Measurements from ENCODE around the gene RBBP7.
"Not testable (repeated sequence)": the region's sequence is repeated elsewhere in the genome, so short reads cannot be mapped to it uniquely, and the experiment has no call there.

Gene RBBP7

GRCh38 chrX:16862829-16863228, 7.3 kb downstream of the RBBP7 start:
- DNase-seq: no peak

- DNase-seq: no peak
These were observed 13.4 kb downstream of the RBBP7 start for GRCh38 chrX:16856744-16857143.

GRCh38 chrX:16856076-16856404, 14.1 kb downstream of the RBBP7 start:
- not testable (repeated sequence) for DNase-seq

GRCh38 chrX:16855363-16856075, 14.6 kb downstream of the RBBP7 start:
- DNase-seq: no peak

- no peak for DNase-seq
These were observed 16.6 kb downstream of the RBBP7 start for GRCh38 chrX:16853537-16853936.

- DNase-seq: no peak
These were observed 17.5 kb downstream of the RBBP7 start for GRCh38 chrX:16852617-16853179.

- no peak for DNase-seq
These were observed 18.3 kb downstream of the RBBP7 start for GRCh38 chrX:16851827-16852226.

GRCh38 chrX:16851421-16851820, 18.7 kb downstream of the RBBP7 start:
- no peak for DNase-seq

GRCh38 chrX:16848541-16848940, 21.6 kb downstream of the RBBP7 start:
- DNase-seq: no peak

- no peak for DNase-seq
These were observed 24.5 kb downstream of the RBBP7 start for GRCh38 chrX:16845686-16846085.

- no peak for DNase-seq
These were observed 26.8 kb downstream of the RBBP7 start for GRCh38 chrX:16843208-16843909.

GRCh38 chrX:16842684-16843083, 27.5 kb downstream of the RBBP7 start:
- no peak for DNase-seq

GRCh38 chrX:16839852-16840460, 30.2 kb downstream of the RBBP7 start:
- no peak for DNase-seq

GRCh38 chrX:16839219-16839851, 30.8 kb downstream of the RBBP7 start:
- DNase-seq: no peak

GRCh38 chrX:16838202-16839066, 31.7 kb downstream of the RBBP7 start:
- no peak for DNase-seq

- no peak for DNase-seq
These were observed 33.8 kb downstream of the RBBP7 start for GRCh38 chrX:16836371-16836770.

GRCh38 chrX:16834806-16835205, 35.4 kb downstream of the RBBP7 start:
- DNase-seq: no peak

GRCh38 chrX:16832301-16832700, 37.9 kb downstream of the RBBP7 start:
- no peak for DNase-seq

- DNase-seq: no peak
These were observed 41.8 kb downstream of the RBBP7 start for GRCh38 chrX:16828124-16828908.

- no peak for DNase-seq
These were observed 42.9 kb downstream of the RBBP7 start for GRCh38 chrX:16827225-16827624.

- no peak for DNase-seq
These were observed 44.0 kb downstream of the RBBP7 start for GRCh38 chrX:16826207-16826606.

All from activated CD4-positive, alpha-beta T cell treated with anti-CD3 and anti-CD28 coated beads, Interleukin-2, amount 50 U/mL, for 1 hour (primary cell).